ENCODE measurements around the gene SDHB. TPM values are rescaled to one million over a fixed set of nuclear protein-coding genes. Genes with fewer than 3 reads are reported as not detected.

Gene SDHB
- total RNA-seq, 1 experiment from 2014 or later: 336 TPM

DNA sequence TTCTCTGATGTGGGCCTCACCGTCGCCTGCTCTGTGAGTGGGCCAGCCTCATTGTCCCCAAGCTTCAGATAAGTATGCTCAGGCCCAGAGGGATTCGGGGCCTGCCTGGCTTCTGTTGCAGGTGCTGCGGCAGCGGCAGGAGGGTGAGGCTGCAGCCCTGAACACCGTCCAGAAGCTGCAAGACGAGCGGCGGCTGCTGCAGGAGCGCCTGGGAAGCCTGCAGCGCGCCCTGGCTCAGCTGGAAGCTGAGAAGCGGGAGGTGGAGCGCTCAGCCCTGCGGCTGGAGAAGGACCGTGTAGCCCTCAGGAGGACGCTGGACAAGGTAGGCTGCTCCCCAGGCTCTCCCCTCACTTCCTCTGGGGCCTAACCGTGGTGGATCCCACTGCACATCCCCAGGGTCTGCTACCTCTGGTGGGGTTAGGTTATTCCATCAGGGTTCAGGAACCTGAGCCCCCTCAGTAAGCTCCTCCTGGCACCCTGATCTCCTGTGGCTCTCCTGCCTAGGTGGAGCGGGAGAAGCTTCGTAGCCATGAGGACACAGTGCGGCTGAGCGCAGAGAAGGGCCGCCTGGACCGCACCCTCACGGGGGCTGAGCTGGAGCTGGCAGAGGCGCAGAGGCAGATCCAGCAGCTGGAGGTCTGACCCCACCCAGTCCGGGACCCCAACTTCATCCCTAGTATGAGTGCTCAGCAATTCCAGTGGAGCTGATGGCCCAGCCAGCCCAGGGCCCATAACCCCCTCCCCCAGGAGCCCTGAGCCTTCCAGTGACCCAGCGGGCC lies 83.5 kb downstream of the SDHB start:
- H3K4me1 ChIP-seq (ENCODE audit: insufficient read depth, low read length): no peaks in the 10 kb centered on the region
- POLR2A ChIA-PET (ENCODE audit: unreplicated experiment): no interaction called here

DNA sequence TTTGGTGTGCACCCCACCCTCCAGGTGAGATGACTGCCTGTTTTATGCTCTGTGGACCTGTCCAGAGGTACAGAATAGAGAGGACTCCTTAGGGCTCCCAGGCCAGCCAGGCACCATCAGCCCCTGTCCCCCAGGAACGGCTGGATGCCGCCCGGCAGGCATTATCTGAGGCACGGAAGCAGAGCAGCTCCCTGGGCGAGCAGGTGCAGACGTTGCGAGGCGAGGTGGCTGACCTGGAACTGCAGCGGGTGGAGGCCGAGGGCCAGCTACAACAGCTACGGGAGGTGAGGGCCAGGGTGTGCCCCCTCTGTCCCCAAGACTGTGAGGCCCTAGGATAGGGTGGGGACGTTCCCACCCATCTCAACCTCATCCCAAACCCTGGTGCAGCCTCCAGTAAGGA lies 84.2 kb downstream of the SDHB start:
- DNase-seq (no peak), ATAC-seq (no peak)
- Histone ChIP-seq H3K9me2 (replicated peaks; ENCODE audit: low read length) (no peaks in the 10 kb centered on the region), H3K9ac (ENCODE audit: low read length) (no peak overlapping the region), H3K4me1 (ENCODE audit: insufficient read depth, low read length) (no peaks in the 10 kb centered on the region), H3K79me2 (ENCODE audit: low read length) (no peaks in the 10 kb centered on the region), H3K4me2 (ENCODE audit: low read length) (no peak overlapping the region), H3K4me3 (ENCODE audit: low read length) (no peak overlapping the region), H4K20me1 (ENCODE audit: low read length) (no peaks in the 10 kb centered on the region), H3K9me3 (ENCODE audit: low read length) (no peaks in the 10 kb centered on the region), H3K27me3 (ENCODE audit: low read length) (no peaks in the 10 kb centered on the region), H3K27ac (ENCODE audit: low read length) (no peak overlapping the region), H3F3A (ENCODE audit: low read length, unreplicated experiment) (no peaks in the 10 kb centered on the region), H2AFZ (ENCODE audit: low read length) (no peak overlapping the region), H3K36me3 (ENCODE audit: low read depth, low read length) (no peaks in the 10 kb centered on the region)
- BruUV-seq (replicated peaks): no TSS peak
- ChIA-PET POLR2A (ENCODE audit: unreplicated experiment) (no interaction called here), CTCF (no interaction called here)
- TF ChIP-seq, protein P1, sequence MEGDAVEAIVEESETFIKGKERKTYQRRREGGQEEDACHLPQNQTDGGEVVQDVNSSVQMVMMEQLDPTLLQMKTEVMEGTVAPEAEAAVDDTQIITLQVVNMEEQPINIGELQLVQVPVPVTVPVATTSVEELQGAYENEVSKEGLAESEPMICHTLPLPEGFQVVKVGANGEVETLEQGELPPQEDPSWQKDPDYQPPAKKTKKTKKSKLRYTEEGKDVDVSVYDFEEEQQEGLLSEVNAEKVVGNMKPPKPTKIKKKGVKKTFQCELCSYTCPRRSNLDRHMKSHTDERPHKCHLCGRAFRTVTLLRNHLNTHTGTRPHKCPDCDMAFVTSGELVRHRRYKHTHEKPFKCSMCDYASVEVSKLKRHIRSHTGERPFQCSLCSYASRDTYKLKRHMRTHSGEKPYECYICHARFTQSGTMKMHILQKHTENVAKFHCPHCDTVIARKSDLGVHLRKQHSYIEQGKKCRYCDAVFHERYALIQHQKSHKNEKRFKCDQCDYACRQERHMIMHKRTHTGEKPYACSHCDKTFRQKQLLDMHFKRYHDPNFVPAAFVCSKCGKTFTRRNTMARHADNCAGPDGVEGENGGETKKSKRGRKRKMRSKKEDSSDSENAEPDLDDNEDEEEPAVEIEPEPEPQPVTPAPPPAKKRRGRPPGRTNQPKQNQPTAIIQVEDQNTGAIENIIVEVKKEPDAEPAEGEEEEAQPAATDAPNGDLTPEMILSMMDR (conservative IDR thresholded peaks at IDR 0.05; ENCODE audit: low read depth, low read length): no peak
- intact Hi-C loops (cut with micrococcal nuclease): no loop called here

More for the DNA sequence above, 83.5 kb downstream of the SDHB start:
- Histone ChIP-seq H3K36me3 (ENCODE audit: low read depth, low read length) (no peaks in the 10 kb centered on the region), H3K9me2 (replicated peaks; ENCODE audit: low read length) (no peaks in the 10 kb centered on the region), H3K27ac (ENCODE audit: low read length) (no peak overlapping the region), H3K27me3 (ENCODE audit: low read length) (no peaks in the 10 kb centered on the region), H2AFZ (ENCODE audit: low read length) (no peak overlapping the region), H4K20me1 (ENCODE audit: low read length) (no peaks in the 10 kb centered on the region), H3F3A (ENCODE audit: low read length, unreplicated experiment) (no peaks in the 10 kb centered on the region), H3K79me2 (ENCODE audit: low read length) (no peaks in the 10 kb centered on the region), H3K9ac (ENCODE audit: low read length) (no peak overlapping the region), H3K9me3 (ENCODE audit: low read length) (no peaks in the 10 kb centered on the region), H3K4me3 (ENCODE audit: low read length) (no peak overlapping the region), H3K4me2 (ENCODE audit: low read length) (no peak overlapping the region)
- no peak for ATAC-seq
- DNase-seq: no peak
- BruUV-seq (replicated peaks): no TSS peak
- no peak for TF ChIP-seq EZH2phosphoT487 (IDR thresholded peaks at IDR 0.05; ENCODE audit: borderline replicate concordance, low read length)
- TF ChIP-seq, protein P1 (conservative IDR thresholded peaks at IDR 0.05; ENCODE audit: low read depth, low read length): no peak
- no peak for TF ChIP-seq EZH2 (IDR thresholded peaks at IDR 0.05; ENCODE audit: low read length, unreplicated experiment)
- intact Hi-C loops (cut with micrococcal nuclease): no loop called here
- CTCF ChIA-PET: no interaction called here

DNA sequence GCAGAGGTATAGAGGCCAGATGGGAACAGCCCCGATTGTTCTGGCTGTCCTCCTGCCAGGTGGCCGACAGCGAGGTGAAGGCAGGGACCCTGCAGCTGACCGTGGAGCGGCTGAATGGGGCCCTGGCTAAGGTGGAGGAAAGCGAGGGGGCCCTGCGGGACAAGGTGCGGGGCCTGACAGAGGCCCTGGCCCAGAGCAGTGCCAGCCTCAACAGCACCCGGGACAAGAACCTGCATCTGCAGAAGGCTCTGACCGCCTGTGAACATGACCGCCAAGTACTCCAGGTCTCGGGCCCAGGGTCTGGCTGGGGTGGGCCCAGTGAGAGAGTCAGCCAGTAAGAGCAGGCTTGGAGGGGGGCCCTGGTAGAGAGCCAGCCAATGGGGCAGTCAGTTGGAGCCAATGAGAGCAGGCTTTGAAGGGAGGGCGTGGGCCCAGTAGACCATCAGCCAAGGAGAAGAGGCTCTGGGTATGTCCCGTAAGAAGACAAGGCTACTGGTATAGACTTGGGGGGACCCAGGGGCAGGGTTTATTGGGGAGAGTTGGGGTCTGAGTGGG lies 84.7 kb downstream of the SDHB start:
- H3K9me2 ChIP-seq (replicated peaks; ENCODE audit: low read length): no peaks in the 10 kb centered on the region
- no peak overlapping the region for H3K27ac ChIP-seq (ENCODE audit: low read length)
- BruUV-seq (replicated peaks): no TSS peak
- no peaks in the 10 kb centered on the region for H4K20me1 ChIP-seq (ENCODE audit: low read length)
- no peaks in the 10 kb centered on the region for H3K79me2 ChIP-seq (ENCODE audit: low read length)
- CTCF ChIA-PET: no interaction called here
- TF ChIP-seq EZH2 (IDR thresholded peaks at IDR 0.05; ENCODE audit: low read length, unreplicated experiment): no peak
- TF ChIP-seq EZH2phosphoT487 (IDR thresholded peaks at IDR 0.05; ENCODE audit: borderline replicate concordance, low read length): no peak
- TF ChIP-seq, protein P1 (conservative IDR thresholded peaks at IDR 0.05; ENCODE audit: low read depth, low read length): no peak
- intact Hi-C loops (cut with micrococcal nuclease): no loop called here
- no peaks in the 10 kb centered on the region for H3K27me3 ChIP-seq (ENCODE audit: low read length)
- no peak overlapping the region for H3K9ac ChIP-seq (ENCODE audit: low read length)
- no peak for ATAC-seq
- H3K4me3 ChIP-seq (ENCODE audit: low read length): no peak overlapping the region
- H3K4me2 ChIP-seq (ENCODE audit: low read length): no peak overlapping the region
- no peaks in the 10 kb centered on the region for H3F3A ChIP-seq (ENCODE audit: low read length, unreplicated experiment)
- H3K9me3 ChIP-seq (ENCODE audit: low read length): no peaks in the 10 kb centered on the region
- no peak overlapping the region for H2AFZ ChIP-seq (ENCODE audit: low read length)
- no peaks in the 10 kb centered on the region for H3K36me3 ChIP-seq (ENCODE audit: low read depth, low read length)
- no peak for DNase-seq
- no peaks in the 10 kb centered on the region for H3K4me1 ChIP-seq (ENCODE audit: insufficient read depth, low read length)
- POLR2A ChIA-PET (ENCODE audit: unreplicated experiment): no interaction called here
